Measurements from ENCODE around the gene EN2.

Gene EN2

GRCh38 chr7:155508376-155509358 lies 50.7 kb downstream of the EN2 start:
- no peak for DNase-seq (ENCODE audit: low read depth in 2 of 2)

GRCh38 chr7:155509359-155509724 lies 51.4 kb downstream of the EN2 start:
- no peak for DNase-seq (ENCODE audit: low read depth in 2 of 2)

GRCh38 chr7:155509725-155510551 lies 52.0 kb downstream of the EN2 start:
- no peak for DNase-seq (ENCODE audit: low read depth in 2 of 2)

GRCh38 chr7:155510975-155511701 lies 53.2 kb downstream of the EN2 start:
- DNase-seq (ENCODE audit: low read depth in 2 of 2), result no peak

GRCh38 chr7:155511702-155511996 lies 53.7 kb downstream of the EN2 start:
- no peak for DNase-seq (ENCODE audit: low read depth in 2 of 2)

GRCh38 chr7:155512246-155512887 lies 54.4 kb downstream of the EN2 start:
- no peak for DNase-seq (ENCODE audit: low read depth in 2 of 2)

GRCh38 chr7:155513543-155514285 lies 55.8 kb downstream of the EN2 start:
- no peak for DNase-seq (ENCODE audit: low read depth in 2 of 2)

GRCh38 chr7:155514296-155514695 lies 56.4 kb downstream of the EN2 start:
- no peak for DNase-seq (ENCODE audit: low read depth in 2 of 2)
